Mucosa of descending colon (tissue), 3 donors: ENCODE data around the gene SDSL. TPM values are rescaled to one million over a fixed set of nuclear protein-coding genes. Genes with fewer than 3 reads are reported as not detected.

Experiments used
- ATAC-seq: fragments of 200-7000 bp; cut with Tn5 transposase; one replicate; pipeline ENCODE4 v1.9.1; 2020; ENCODE audit warnings: mild to moderate bottlenecking, moderate library complexity
- DNase-seq, 3 donors: peaks; one replicate each; pipeline ENCODE4 v3.0.0-alpha.2; 2020
- H3K36me3 ChIP-seq: fragments of 200-600 bp; one replicate; pipeline ENCODE4 v1.8.0; 2021; ENCODE audit warnings: low read depth, mild to moderate bottlenecking
- H3K4me1 ChIP-seq: fragments of 200-600 bp; one replicate; pipeline ENCODE4 v1.8.0; 2021; ENCODE audit warnings: low read depth, mild to moderate bottlenecking
- H3K4me3 ChIP-seq: fragments of 200-600 bp; one replicate; pipeline ENCODE4 v1.8.0; 2021; ENCODE audit warnings: mild to moderate bottlenecking
- H3K9me3 ChIP-seq: fragments of 200-600 bp; one replicate; pipeline ENCODE4 v1.8.0; 2021; ENCODE audit warnings: mild to moderate bottlenecking
- CTCF ChIP-seq: fragments of 200-600 bp; IDR thresholded peaks from one replicate; pipeline ENCODE4 v1.8.0; 2022; ENCODE audit warnings: antibody characterized with exemption, mild to moderate bottlenecking
- intact Hi-C, 2 donors: fragments of 100-400 bp; cut with DNase I in 1 of 2; cut with micrococcal nuclease in 1 of 2; formaldehyde crosslinking; loops; one replicate each; pipeline versions ENCODE4 v1.11.0 to v1.11.1; 2022; cut with DNase I, micrococcal nuclease
- total RNA-seq, 3 donors: library from RNA; stranded (reverse); fragmentation: NEBNext Ultra II Directional in 2 of 3; extraction: Animal tissue kit (Norgen Biotek cat#: 25700) in 2 of 3; gene quantifications; one replicate each; pipeline versions ENCODE4 v1.2.1 to v1.2.4, GENCODE V29; 2021 to 2023
- donor health status: DM: no; HTN: no; CAD: no; lungs with moderate emphysema.
- donor health status: DM: no; HTN: no; CAD: no.
- donor health status: DM: no; HTN: yes; CAD: no.

Gene SDSL
- total RNA-seq, 3 donors from 2014 or later, result 9.4 to 24.0 (median 15.7) TPM

DNA sequence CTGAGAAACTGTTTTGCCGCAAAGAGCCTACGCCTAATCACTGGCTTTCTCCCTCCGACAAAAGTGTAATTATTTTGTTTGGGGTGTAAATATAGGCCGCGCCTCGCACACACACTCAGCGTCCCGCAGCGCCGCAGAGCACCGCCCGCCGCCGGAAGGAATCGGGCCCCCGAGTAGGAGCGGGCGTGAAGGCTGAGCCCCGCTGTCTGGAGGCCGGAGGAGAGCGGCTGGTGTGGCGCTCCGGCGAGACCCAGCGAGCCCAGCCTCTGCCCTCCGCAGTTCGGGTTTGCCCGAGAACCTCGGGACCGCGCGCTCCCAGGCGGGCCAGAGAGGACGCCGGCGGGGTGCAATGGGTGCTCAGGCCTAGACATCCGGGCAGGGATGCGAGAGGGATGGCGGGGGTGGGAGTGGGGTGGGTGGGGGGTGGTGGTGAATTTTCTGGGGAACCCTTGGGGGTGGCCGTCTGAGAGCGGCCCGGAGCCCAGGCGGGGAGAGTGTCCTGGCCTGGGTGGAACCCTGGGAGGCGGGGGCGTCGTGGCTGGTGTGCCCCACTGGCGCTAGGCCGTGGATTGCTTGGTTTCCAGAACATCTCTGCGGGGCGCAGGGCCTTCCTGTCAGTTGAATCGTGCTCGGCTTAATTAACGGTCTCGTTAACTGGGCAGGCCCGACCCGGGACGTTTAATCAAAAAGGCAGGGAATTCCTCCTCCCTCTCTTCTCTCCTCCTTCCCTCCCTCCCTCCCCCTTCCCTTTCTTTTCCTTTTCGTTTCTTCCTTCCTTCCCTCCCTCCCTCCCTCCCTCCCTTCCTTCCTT, 54.2 kb downstream of the SDSL start:
- no peaks in the 10 kb centered on the region for H3K4me1 ChIP-seq
- intact Hi-C loops, result no loop called here
- ATAC-seq (no peak), DNase-seq (no peak)
- no peaks in the 10 kb centered on the region for H3K9me3 ChIP-seq
- no peak overlapping the region for H3K4me3 ChIP-seq
- no peaks in the 10 kb centered on the region for H3K36me3 ChIP-seq
- no peak for TF ChIP-seq CTCF

GRCh38 chr12:113477171-113477841, 55.1 kb downstream of the SDSL start:
- ATAC-seq (no peak), DNase-seq (no peak)
- no peaks in the 10 kb centered on the region for H3K36me3 ChIP-seq
- TF ChIP-seq CTCF, result no peak
- no peaks in the 10 kb centered on the region for H3K9me3 ChIP-seq
- H3K4me3 ChIP-seq, result no peak overlapping the region
- intact Hi-C loops, result no loop called here
- H3K4me1 ChIP-seq, result no peaks in the 10 kb centered on the region

DNA sequence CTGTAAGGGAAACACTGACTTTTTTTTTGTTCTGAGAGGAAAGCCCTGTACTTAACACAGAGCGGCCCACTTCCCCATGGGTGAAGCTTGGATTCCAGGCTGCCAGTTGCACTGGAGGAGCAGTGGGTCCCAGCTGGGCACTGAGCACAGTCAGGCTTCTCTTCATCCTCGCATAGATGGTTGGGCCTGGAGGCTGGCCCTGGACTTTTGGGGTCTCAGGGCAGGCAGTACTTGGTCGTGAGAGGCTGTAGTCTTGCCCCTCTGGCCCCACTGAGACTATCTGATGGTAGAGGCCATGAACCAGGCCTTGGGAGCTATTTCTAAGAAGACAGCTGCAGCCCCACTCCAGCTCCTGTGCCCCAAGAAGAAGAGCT, 55.6 kb downstream of the SDSL start:
- Histone ChIP-seq H3K9me3 (no peaks in the 10 kb centered on the region), H3K4me1 (no peaks in the 10 kb centered on the region), H3K4me3 (no peak overlapping the region), H3K36me3 (no peaks in the 10 kb centered on the region)
- intact Hi-C loops, result no loop called here
- no peak for ATAC-seq
- no peak for DNase-seq
- no peak for TF ChIP-seq CTCF

DNA sequence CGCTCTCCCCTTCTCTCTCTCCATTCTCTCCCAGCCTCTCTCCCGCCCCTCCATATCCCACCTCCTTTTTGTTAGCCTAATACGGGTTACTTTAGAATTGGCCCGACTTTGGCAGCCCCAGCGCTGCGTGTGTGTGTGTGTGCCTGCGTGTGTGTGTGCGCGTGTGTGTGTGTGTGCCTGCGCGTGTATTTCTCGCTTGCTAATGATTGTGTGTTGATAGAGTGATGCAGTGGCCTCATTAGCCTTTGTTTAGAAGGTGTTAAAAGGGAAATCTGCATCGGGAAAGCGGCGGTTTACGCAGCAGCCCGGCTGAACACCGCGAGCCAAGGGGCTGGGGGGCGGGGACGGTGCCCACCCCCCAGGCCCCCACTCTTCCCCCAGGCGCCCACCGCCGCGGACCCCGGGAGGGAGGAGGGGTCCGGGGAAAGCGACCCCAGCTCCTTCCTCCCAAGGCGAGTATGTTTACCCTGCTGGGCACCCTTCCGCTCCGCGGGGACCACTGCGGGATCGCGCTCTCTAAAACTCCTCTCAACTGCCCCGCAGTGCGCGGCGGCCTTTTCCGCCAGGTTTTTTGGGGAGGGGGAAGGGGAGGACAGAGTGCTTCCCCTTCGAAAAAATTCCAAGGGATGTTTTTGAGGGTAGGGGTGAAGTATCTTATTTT, 56.3 kb downstream of the SDSL start:
- no peaks in the 10 kb centered on the region for H3K36me3 ChIP-seq
- intact Hi-C loops, result no loop called here
- DNase-seq (no peak), ATAC-seq (no peak)
- H3K9me3 ChIP-seq, result no peaks in the 10 kb centered on the region
- H3K4me1 ChIP-seq, result no peaks in the 10 kb centered on the region
- no peak for TF ChIP-seq CTCF
- no peak overlapping the region for H3K4me3 ChIP-seq

DNA sequence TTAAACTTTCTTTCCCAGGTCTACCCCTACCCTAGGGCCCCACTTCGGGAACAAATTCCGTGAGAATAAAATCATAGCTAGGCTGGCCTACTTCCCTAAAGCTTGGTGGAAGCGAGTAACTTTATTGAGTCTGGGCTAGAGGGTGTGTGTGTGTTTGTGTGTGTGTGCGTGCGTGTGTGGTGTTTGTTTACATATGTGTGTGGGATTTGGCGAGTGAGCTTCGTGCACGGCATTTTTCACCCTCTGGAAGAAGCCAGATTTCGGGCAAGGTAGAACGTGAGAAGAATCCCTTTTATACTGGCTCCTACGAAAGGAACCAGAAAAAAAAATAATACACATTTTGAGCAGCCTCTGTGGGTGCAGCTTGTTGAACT, 57.0 kb downstream of the SDSL start:
- intact Hi-C loops, result no loop called here
- Histone ChIP-seq H3K4me1 (no peaks in the 10 kb centered on the region), H3K36me3 (no peaks in the 10 kb centered on the region), H3K9me3 (no peaks in the 10 kb centered on the region), H3K4me3 (no peak overlapping the region)
- no peak for ATAC-seq
- DNase-seq, result no peak
- TF ChIP-seq CTCF, result no peak
